ENCODE data around the gene ANKAR. TPM values are rescaled to one million over a fixed set of nuclear protein-coding genes. Genes with fewer than 3 reads are reported as not detected.
A peak's percentile ranks its signal among the peaks of the same experiment; 100 is the strongest.

Gene ANKAR
- total RNA-seq, 1 donor from 2014 or later, result 10.3 TPM

DNA sequence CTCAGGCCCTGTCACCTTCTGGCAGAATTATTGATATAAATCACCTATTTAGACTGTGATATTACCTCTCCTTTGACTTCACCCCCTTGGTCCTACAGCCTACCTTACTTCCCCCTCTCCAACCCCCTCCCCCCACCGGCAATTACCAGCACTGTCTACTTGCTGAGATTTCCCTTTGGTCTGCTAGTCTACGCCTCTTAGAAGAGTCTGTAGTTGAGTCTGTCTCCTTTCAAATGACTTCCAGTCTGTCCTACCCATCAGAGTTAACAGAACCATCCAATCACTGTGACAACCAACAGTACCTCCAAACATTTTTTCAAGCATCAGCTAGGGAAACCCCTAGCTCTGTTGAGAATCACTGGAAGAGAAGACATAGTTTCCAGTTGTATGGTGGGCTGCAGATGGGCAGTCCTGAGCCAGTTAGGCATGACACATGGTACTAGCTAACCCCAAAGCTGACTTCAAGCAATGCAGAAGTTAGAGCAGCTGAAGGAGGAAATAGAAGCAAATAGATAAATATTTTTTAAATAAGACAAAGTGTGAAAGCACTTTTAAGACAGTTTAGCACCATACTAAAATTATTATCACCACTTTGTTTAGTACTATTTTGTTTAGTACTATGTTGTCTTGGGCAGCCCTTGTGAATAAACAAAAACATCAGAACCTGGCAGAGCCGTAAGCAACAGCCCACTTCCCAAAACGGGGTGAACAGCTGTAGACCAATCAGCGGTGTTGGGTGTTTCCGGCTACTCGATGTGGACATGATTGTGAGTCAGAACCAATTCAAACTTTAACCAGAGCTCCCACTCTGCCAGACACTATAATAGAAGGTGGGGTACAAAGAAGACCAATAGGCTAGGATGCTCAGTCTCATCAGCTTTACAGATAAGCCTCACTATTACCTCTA, 15.9 kb upstream of the ANKAR start:
- Mint-ChIP-seq H3K27ac (no peak overlapping the region), H3K36me3 (ENCODE audit: insufficient read depth) (peaks cover 4% of the 10 kb centered on the region), H3K4me1 (ENCODE audit: low read depth) (peaks cover 10% of the 10 kb centered on the region), H3K4me3 (ENCODE audit: low read depth) (no peak overlapping the region), H3K9me3 (ENCODE audit: low read depth) (peaks cover 6% of the 10 kb centered on the region), H3K27me3 (no peaks in the 10 kb centered on the region)
- TF ChIP-seq, protein P1, sequence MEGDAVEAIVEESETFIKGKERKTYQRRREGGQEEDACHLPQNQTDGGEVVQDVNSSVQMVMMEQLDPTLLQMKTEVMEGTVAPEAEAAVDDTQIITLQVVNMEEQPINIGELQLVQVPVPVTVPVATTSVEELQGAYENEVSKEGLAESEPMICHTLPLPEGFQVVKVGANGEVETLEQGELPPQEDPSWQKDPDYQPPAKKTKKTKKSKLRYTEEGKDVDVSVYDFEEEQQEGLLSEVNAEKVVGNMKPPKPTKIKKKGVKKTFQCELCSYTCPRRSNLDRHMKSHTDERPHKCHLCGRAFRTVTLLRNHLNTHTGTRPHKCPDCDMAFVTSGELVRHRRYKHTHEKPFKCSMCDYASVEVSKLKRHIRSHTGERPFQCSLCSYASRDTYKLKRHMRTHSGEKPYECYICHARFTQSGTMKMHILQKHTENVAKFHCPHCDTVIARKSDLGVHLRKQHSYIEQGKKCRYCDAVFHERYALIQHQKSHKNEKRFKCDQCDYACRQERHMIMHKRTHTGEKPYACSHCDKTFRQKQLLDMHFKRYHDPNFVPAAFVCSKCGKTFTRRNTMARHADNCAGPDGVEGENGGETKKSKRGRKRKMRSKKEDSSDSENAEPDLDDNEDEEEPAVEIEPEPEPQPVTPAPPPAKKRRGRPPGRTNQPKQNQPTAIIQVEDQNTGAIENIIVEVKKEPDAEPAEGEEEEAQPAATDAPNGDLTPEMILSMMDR (IDR thresholded peaks at IDR 0.05; ENCODE audit: unreplicated experiment), result no peak
- no peak for DNase-seq (ENCODE audit: low spot score, unreplicated experiment)

DNA sequence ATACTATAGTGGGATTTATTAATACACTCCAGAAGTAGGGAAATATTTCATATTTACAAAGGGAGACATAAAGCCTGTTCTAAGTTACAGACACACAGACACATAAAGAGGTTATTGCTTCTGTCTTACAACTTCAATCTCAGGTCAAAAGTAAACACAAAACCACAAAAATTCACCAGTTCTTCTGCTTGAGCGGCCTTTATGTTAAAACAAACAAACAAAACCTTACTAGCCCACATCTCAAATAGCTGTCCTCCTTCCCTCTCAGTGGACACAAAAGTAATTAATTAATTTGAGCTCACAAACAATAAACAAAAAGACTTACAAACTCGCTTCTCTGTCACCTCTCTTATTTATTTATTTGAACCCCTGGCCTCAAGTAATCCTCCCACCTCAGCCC, 14.7 kb upstream of the ANKAR start:
- peaks cover 2% of the 10 kb centered on the region for H3K36me3 Mint-ChIP-seq (ENCODE audit: insufficient read depth)
- no peaks in the 10 kb centered on the region for H3K9me3 Mint-ChIP-seq (ENCODE audit: low read depth)
- DNase-seq (ENCODE audit: low spot score, unreplicated experiment), result no peak
- TF ChIP-seq, protein P1 (IDR thresholded peaks at IDR 0.05; ENCODE audit: unreplicated experiment), result no peak
- no peaks in the 10 kb centered on the region for H3K27me3 Mint-ChIP-seq
- no peak overlapping the region for H3K4me3 Mint-ChIP-seq (ENCODE audit: low read depth)
- H3K4me1 Mint-ChIP-seq (ENCODE audit: low read depth), result peaks cover 11% of the 10 kb centered on the region
- H3K27ac Mint-ChIP-seq, result no peak overlapping the region

- Mint-ChIP-seq H3K27me3 (no peaks in the 10 kb centered on the region), H3K27ac (no peak overlapping the region)
These were observed 13.7 kb upstream of the ANKAR start for GRCh38 chr2:189660803-189661147.

GRCh38 chr2:189661148-189661956, 13.1 kb upstream of the ANKAR start, which contains the start of gene ASNSD1:
TSS of gene ASNSD1 (plus strand) at chr2:189661459. CDS start at chr2:189666133, 4,674 bp downstream.
- H3K27ac Mint-ChIP-seq, result no peak within 1 kb of the TSS
- no peaks in the 10 kb centered on the region for H3K27me3 Mint-ChIP-seq
- peaks cover 11% of the 10 kb centered on the region for H3K4me1 Mint-ChIP-seq (ENCODE audit: low read depth)
- H3K36me3 Mint-ChIP-seq (ENCODE audit: insufficient read depth), result peaks cover 6% of the 10 kb centered on the region
- TF ChIP-seq, protein P1 (IDR thresholded peaks at IDR 0.05; ENCODE audit: unreplicated experiment), result peak; percentile 97
- peak; percentile 99 for DNase-seq (ENCODE audit: low spot score, unreplicated experiment)
- H3K9me3 Mint-ChIP-seq (ENCODE audit: low read depth), result no peaks in the 10 kb centered on the region
- H3K4me3 Mint-ChIP-seq (ENCODE audit: low read depth), result no peak within 1 kb of the TSS

More at GRCh38 chr2:189660803-189661147, 13.7 kb upstream of the ANKAR start:
- Mint-ChIP-seq H3K36me3 (ENCODE audit: insufficient read depth) (peaks cover 2% of the 10 kb centered on the region), H3K4me1 (ENCODE audit: low read depth) (peaks cover 11% of the 10 kb centered on the region), H3K4me3 (ENCODE audit: low read depth) (no peak overlapping the region), H3K9me3 (ENCODE audit: low read depth) (no peaks in the 10 kb centered on the region)
- TF ChIP-seq, protein P1 (IDR thresholded peaks at IDR 0.05; ENCODE audit: unreplicated experiment), result no peak
- no peak for DNase-seq (ENCODE audit: low spot score, unreplicated experiment)

GRCh38 chr2:189661957-189662321, 12.5 kb upstream of the ANKAR start:
- H3K4me3 Mint-ChIP-seq (ENCODE audit: low read depth), result no peak overlapping the region

More at GRCh38 chr2:189661957-189662321, 12.5 kb upstream of the ANKAR start:
- H3K27ac Mint-ChIP-seq, result no peak overlapping the region
- H3K4me1 Mint-ChIP-seq (ENCODE audit: low read depth), result peaks cover 11% of the 10 kb centered on the region
- H3K36me3 Mint-ChIP-seq (ENCODE audit: insufficient read depth), result peaks cover 6% of the 10 kb centered on the region
- no peaks in the 10 kb centered on the region for H3K9me3 Mint-ChIP-seq (ENCODE audit: low read depth)
- no peak for DNase-seq (ENCODE audit: low spot score, unreplicated experiment)
- TF ChIP-seq, protein P1 (IDR thresholded peaks at IDR 0.05; ENCODE audit: unreplicated experiment), result no peak
- no peaks in the 10 kb centered on the region for H3K27me3 Mint-ChIP-seq

All from progenitor cell of endocrine pancreas (in vitro differentiated cells).